Thyroid gland (tissue), 4 donors: ENCODE measurements around the gene SND1. TPM values are rescaled to one million over a fixed set of nuclear protein-coding genes. Genes with fewer than 3 reads are reported as not detected.

ENCODE experiments used
- DNase-seq, 2 donors: peaks; one replicate each; pipeline ENCODE4 v3.0.0-alpha.2; 2019
- H3K27ac ChIP-seq, 3 donors: fragments of 200-600 bp; sonication (generic); 1 replicate in 2 of 3; 2 replicates in 1 of 3; pipeline ENCODE4 v1.5.1; 2016 to 2019; ENCODE audit warnings: mild to moderate bottlenecking in 1 of 3, moderate library complexity in 1 of 3
- H3K27me3 ChIP-seq: fragments of 200-600 bp; sonication (generic); one replicate; pipeline ENCODE4 v1.5.1; 2019
- H3K36me3 ChIP-seq, 2 donors: fragments of 200-600 bp; sonication (generic); one replicate each; pipeline ENCODE4 v1.5.1; 2016 to 2019
- H3K4me1 ChIP-seq, 2 donors: fragments of 200-600 bp; sonication (generic); one replicate each; pipeline ENCODE4 v1.5.1; 2017 to 2019
- H3K4me3 ChIP-seq, 3 donors: fragments of 200-600 bp; sonication (generic); replicated peaks in 1 of 3; 1 replicate in 2 of 3; 2 replicates in 1 of 3; pipeline ENCODE4 v1.5.1; 2016; ENCODE audit warnings: mild to moderate bottlenecking in 1 of 3
- H3K9me3 ChIP-seq: fragments of 200-600 bp; sonication (generic); one replicate; pipeline ENCODE4 v1.5.1; 2017
- CTCF ChIP-seq, 6 experiments: fragments of 200-600 bp in 3 of 6; fragments of 450-650 bp in 3 of 6; sonication (generic) in 3 of 6; IDR thresholded peaks; one replicate each; pipeline ENCODE4 v1.5.1; 2016 to 2019; ENCODE audit warnings: antibody characterized with exemption in 6 of 6, mild to moderate bottlenecking in 2 of 6, inconsistent platforms in 1 of 6, moderate library complexity in 1 of 6
- POLR2A ChIP-seq, 2 donors: fragments of 450-650 bp; IDR thresholded peaks; one replicate each; pipeline ENCODE4 v1.6.1; 2017; ENCODE audit warnings: antibody characterized with exemption in 2 of 2, mild to moderate bottlenecking in 2 of 2, moderate library complexity in 1 of 2
- WGBS, 2 donors: methylation state at CpG; one replicate each; pipeline ENCODE4 v1.1.5; 2017; 5-methylcytosine and 5-hydroxymethylcytosine counted together
- intact Hi-C: fragments of 100-400 bp; cut with DNase I; formaldehyde crosslinking; loops from one replicate; pipeline ENCODE4 v1.15.1; 2023
- total RNA-seq, 4 donors: library from RNA; depleted of rRNA; stranded (reverse); fragments of >200 nt; gene quantifications; one replicate each; pipeline ENCODE4 v1.2.3, GENCODE V29; 2016

Gene SND1
- total RNA-seq, 4 donors from 2014 or later = 126 to 167 (median 144) TPM

GRCh38 chr7:128100225-128100948 lies 448.4 kb downstream of the SND1 start:
- Histone ChIP-seq H3K4me3 (no peak overlapping the region), H3K9me3 (no peaks in the 10 kb centered on the region), H3K36me3 (no peaks in the 10 kb centered on the region), H3K27ac (no peak overlapping the region), H3K4me1 (peaks cover 9 to 13% of the 10 kb centered on the region in 2 donors), H3K27me3 (no peaks in the 10 kb centered on the region)
- intact Hi-C loops = no loop called here
- TF ChIP-seq POLR2A (IDR thresholded peaks at IDR 0.05) (no peak), CTCF (IDR thresholded peaks at IDR 0.05) (no peak)
- no peak for DNase-seq
- 75 to 92% methylated on average over 2 to 3 of the region's 3 CpGs for WGBS, 2 donors

GRCh38 chr7:128100949-128101713 lies 449.1 kb downstream of the SND1 start:
- H3K4me1 ChIP-seq = peaks cover 9 to 13% of the 10 kb centered on the region in 2 donors
- H3K36me3 ChIP-seq = no peaks in the 10 kb centered on the region
- WGBS, 2 donors = 54 to 73% methylated on average over 5 to 8 of the region's 10 CpGs
- no peak for TF ChIP-seq CTCF (IDR thresholded peaks at IDR 0.05)
- TF ChIP-seq POLR2A (IDR thresholded peaks at IDR 0.05) = no peak
- H3K9me3 ChIP-seq = no peaks in the 10 kb centered on the region
- intact Hi-C loops = no loop called here
- no peak overlapping the region for H3K4me3 ChIP-seq
- DNase-seq = no peak
- H3K27me3 ChIP-seq = no peaks in the 10 kb centered on the region
- no peak overlapping the region for H3K27ac ChIP-seq

- H3K27me3 ChIP-seq = no peaks in the 10 kb centered on the region
- peaks cover 9 to 13% of the 10 kb centered on the region in 2 donors for H3K4me1 ChIP-seq
- intact Hi-C loops = no loop called here
- TF ChIP-seq CTCF (IDR thresholded peaks at IDR 0.05) = no peak
- TF ChIP-seq POLR2A (IDR thresholded peaks at IDR 0.05) = no peak
- no peak overlapping the region for H3K27ac ChIP-seq
- H3K4me3 ChIP-seq = no peak overlapping the region
- H3K36me3 ChIP-seq = no peaks in the 10 kb centered on the region
- DNase-seq = no peak
- WGBS, 2 donors = 87 to 96% methylated on average over 7 of the region's 7 CpGs
- no peaks in the 10 kb centered on the region for H3K9me3 ChIP-seq
Measured at GRCh38 chr7:128102490-128103291, 450.7 kb downstream of the SND1 start.

GRCh38 chr7:128103498-128104107 lies 451.6 kb downstream of the SND1 start:
- TF ChIP-seq POLR2A (IDR thresholded peaks at IDR 0.05) = no peak
- no peak for TF ChIP-seq CTCF (IDR thresholded peaks at IDR 0.05)
- peak; percentile 22 to 24 for DNase-seq
- H3K4me3 ChIP-seq = no peak overlapping the region
- no peaks in the 10 kb centered on the region for H3K27me3 ChIP-seq
- WGBS, 2 donors = 12 to 18% methylated on average over 30 to 41 of the region's 44 CpGs
- H3K27ac ChIP-seq = no peak overlapping the region
- intact Hi-C loops = no loop called here
- H3K4me1 ChIP-seq = peaks cover 9 to 13% of the 10 kb centered on the region in 2 donors
- no peaks in the 10 kb centered on the region for H3K36me3 ChIP-seq
- H3K9me3 ChIP-seq = no peaks in the 10 kb centered on the region
